Thoracic aorta (tissue), 2 donors: ENCODE data around the gene TMEM234. TPM values are rescaled to one million over a fixed set of nuclear protein-coding genes. Genes with fewer than 3 reads are reported as not detected.

Experiments used
- ATAC-seq: fragments of 150-250 bp; one replicate; pipeline ENCODE4 v1.8.0; 2017; ENCODE audit warnings: low read depth; ENCODE audit not compliant: insufficient number of reproducible peaks, low FRiP score
- DNase-seq: peaks from one replicate; pipeline ENCODE4 v3.0.0-alpha.2; 2020; ENCODE audit warnings: low spot score
- H3K27ac ChIP-seq, 2 donors: fragments of 200-600 bp; sonication (generic); 1 replicate in 1 of 2; 2 replicates in 1 of 2; pipeline ENCODE4 v1.5.1; 2016; ENCODE audit warnings: mild to moderate bottlenecking in 2 of 2, moderate library complexity in 2 of 2
- H3K27me3 ChIP-seq: fragments of 200-600 bp; sonication (generic); replicated peaks from 2 replicates; pipeline ENCODE4 v1.6.0; 2016; ENCODE audit warnings: mild to moderate bottlenecking; ENCODE audit not compliant: insufficient read depth
- H3K36me3 ChIP-seq: fragments of 200-600 bp; sonication (generic); one replicate; pipeline ENCODE4 v1.5.1; 2016
- H3K4me1 ChIP-seq, 2 donors: fragments of 200-600 bp; sonication (generic); 1 replicate in 1 of 2; 2 replicates in 1 of 2; pipeline versions ENCODE4 v1.5.1 to v1.6.0; 2016; ENCODE audit warnings: low read depth in 2 of 2, mild to moderate bottlenecking in 1 of 2; ENCODE audit not compliant: control insufficient read depth in 1 of 2
- H3K4me3 ChIP-seq: fragments of 200-600 bp; sonication (generic); 2 replicates; pipeline ENCODE4 v1.5.1; 2016; ENCODE audit warnings: mild to moderate bottlenecking
- H3K9me3 ChIP-seq: fragments of 200-600 bp; sonication (generic); 2 replicates; pipeline ENCODE4 v1.5.1; 2016
- total RNA-seq, 2 donors: library from RNA; depleted of rRNA; stranded (reverse); fragments of >200 nt; gene quantifications; one replicate each; pipeline versions ENCODE4 v1.1.0 to v1.2.3, GENCODE V29; 2016
- TF ChIP-seq, protein P1 (sequence below): fragments of 200-600 bp; sonication (generic); IDR thresholded peaks from one replicate; pipeline ENCODE4 v1.5.1; 2019; ENCODE audit warnings: antibody characterized with exemption

TMEM234 gene
- total RNA-seq, 2 donors from 2014 or later: 9.5 to 20.0 TPM

DNA sequence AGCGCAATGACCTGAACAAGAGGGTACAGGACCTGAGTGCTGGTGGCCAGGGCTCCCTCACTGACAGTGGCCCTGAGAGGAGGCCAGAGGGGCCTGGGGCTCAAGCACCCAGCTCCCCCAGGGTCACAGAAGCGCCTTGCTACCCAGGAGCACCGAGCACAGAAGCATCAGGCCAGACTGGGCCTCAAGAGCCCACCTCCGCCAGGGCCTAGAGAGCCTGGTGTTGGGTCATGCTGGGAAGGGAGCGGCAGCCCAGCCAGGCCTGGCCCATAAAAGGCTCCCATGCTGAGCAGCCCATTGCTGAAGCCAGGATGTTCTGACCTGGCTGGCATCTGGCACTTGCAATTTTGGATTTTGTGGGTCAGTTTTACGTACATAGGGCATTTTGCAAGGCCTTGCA lies 27.2 kb downstream of the TMEM234 start:
- TF ChIP-seq, protein P1, sequence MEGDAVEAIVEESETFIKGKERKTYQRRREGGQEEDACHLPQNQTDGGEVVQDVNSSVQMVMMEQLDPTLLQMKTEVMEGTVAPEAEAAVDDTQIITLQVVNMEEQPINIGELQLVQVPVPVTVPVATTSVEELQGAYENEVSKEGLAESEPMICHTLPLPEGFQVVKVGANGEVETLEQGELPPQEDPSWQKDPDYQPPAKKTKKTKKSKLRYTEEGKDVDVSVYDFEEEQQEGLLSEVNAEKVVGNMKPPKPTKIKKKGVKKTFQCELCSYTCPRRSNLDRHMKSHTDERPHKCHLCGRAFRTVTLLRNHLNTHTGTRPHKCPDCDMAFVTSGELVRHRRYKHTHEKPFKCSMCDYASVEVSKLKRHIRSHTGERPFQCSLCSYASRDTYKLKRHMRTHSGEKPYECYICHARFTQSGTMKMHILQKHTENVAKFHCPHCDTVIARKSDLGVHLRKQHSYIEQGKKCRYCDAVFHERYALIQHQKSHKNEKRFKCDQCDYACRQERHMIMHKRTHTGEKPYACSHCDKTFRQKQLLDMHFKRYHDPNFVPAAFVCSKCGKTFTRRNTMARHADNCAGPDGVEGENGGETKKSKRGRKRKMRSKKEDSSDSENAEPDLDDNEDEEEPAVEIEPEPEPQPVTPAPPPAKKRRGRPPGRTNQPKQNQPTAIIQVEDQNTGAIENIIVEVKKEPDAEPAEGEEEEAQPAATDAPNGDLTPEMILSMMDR: no peak
- H3K36me3 ChIP-seq: peaks cover 66% of the 10 kb centered on the region
- ATAC-seq (no peak), DNase-seq (no peak)
- no peaks in the 10 kb centered on the region for H3K9me3 ChIP-seq
- no peak overlapping the region for H3K27ac ChIP-seq
- peaks cover 5 to 12% of the 10 kb centered on the region in 2 donors for H3K4me1 ChIP-seq
- H3K4me3 ChIP-seq: no peak overlapping the region
- no peaks in the 10 kb centered on the region for H3K27me3 ChIP-seq

GRCh38 chr1:32192220-32192948 lies 29.8 kb downstream of the TMEM234 start:
- H3K4me1 ChIP-seq: no peaks in the 10 kb centered on the region
- H3K27ac ChIP-seq: no peak overlapping the region
- H3K4me3 ChIP-seq: no peak overlapping the region
- ATAC-seq (no peak), DNase-seq (no peak)
- no peaks in the 10 kb centered on the region for H3K9me3 ChIP-seq
- no peaks in the 10 kb centered on the region for H3K27me3 ChIP-seq
- TF ChIP-seq, protein P1: no peak
- H3K36me3 ChIP-seq: peaks cover 92% of the 10 kb centered on the region

GRCh38 chr1:32187850-32188249 lies 34.3 kb downstream of the TMEM234 start:
- Histone ChIP-seq H3K9me3 (no peaks in the 10 kb centered on the region), H3K4me1 (peaks cover 7 to 22% of the 10 kb centered on the region in 2 donors), H3K27ac (no peak overlapping the region), H3K36me3 (peaks cover 73% of the 10 kb centered on the region), H3K4me3 (no peak overlapping the region), H3K27me3 (no peaks in the 10 kb centered on the region)
- ATAC-seq (no peak), DNase-seq (no peak)
- TF ChIP-seq, protein P1: no peak

GRCh38 chr1:32186491-32186890 lies 35.7 kb downstream of the TMEM234 start:
- no peak overlapping the region for H3K4me3 ChIP-seq
- DNase-seq (no peak), ATAC-seq (no peak)
- TF ChIP-seq, protein P1: no peak
- H3K27me3 ChIP-seq: no peaks in the 10 kb centered on the region
- peaks cover 11 to 34% of the 10 kb centered on the region in 2 donors for H3K4me1 ChIP-seq
- peaks cover 60% of the 10 kb centered on the region for H3K36me3 ChIP-seq
- H3K9me3 ChIP-seq: no peaks in the 10 kb centered on the region
- H3K27ac ChIP-seq: no peak overlapping the region

DNA sequence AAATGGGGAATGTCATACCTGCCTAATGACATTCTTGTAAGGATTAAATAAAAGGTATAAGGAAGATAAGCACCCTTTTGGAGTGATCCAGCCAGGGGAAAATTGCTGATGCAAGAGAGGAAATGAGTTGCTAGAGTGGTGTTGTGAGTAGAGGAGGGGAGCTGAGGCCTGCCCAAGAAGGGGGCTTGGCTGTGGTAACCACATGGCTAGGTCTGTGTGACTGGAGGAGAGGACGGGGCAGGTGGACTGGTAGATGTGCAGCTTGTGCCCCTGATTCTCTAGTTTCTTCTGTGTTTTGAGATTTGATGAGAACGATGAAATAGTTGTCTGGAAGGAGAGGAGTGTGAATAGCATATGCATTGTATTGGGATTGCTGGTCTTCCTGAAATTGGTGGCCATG lies 36.1 kb downstream of the TMEM234 start:
- no peak for DNase-seq
- H3K4me1 ChIP-seq: peaks cover 15 to 39% of the 10 kb centered on the region in 2 donors
- H3K27ac ChIP-seq: no peak overlapping the region
- H3K4me3 ChIP-seq: no peak overlapping the region
- H3K9me3 ChIP-seq: no peaks in the 10 kb centered on the region
- no peak for ATAC-seq
- H3K27me3 ChIP-seq: no peaks in the 10 kb centered on the region
- TF ChIP-seq, protein P1: no peak
- H3K36me3 ChIP-seq: peaks cover 56% of the 10 kb centered on the region
